SK-N-SH (cell line): ENCODE measurements around the gene DOCK3.

ENCODE experiments used
- EP300 ChIP-seq, 2 experiments: IDR thresholded peaks; 2 replicates each; pipeline versions ENCODE4 v1.4.0 to v1.6.1; 2012; ENCODE audit warnings: borderline replicate concordance in 1 of 2, low read depth in 1 of 2, low read length in 1 of 2
- EZH2phosphoT487 ChIP-seq: fragments of 200-600 bp; sonication (generic); IDR thresholded peaks from 2 replicates; pipeline ENCODE4 v1.6.1; 2017; ENCODE audit warnings: low read depth, mixed run types, mild to moderate bottlenecking, antibody characterized with exemption, moderate library complexity, borderline replicate concordance
- FOSL2 ChIP-seq: IDR thresholded peaks from 2 replicates; pipeline ENCODE4 v1.4.0; 2012; ENCODE audit warnings: low read depth, mild to moderate bottlenecking, moderate library complexity, borderline replicate concordance
- MAX ChIP-seq: IDR thresholded peaks from 2 replicates; pipeline ENCODE4 v1.4.0; 2012; ENCODE audit warnings: low read depth
- NRF1 ChIP-seq: IDR thresholded peaks from 2 replicates; pipeline ENCODE4 v1.6.1; 2012; ENCODE audit warnings: low read depth, mild to moderate bottlenecking, low read length
- POLR2AphosphoS5 ChIP-seq: IDR thresholded peaks from 2 replicates; pipeline ENCODE4 v1.6.1; 2012; ENCODE audit warnings: low read depth, low read length
- RXRA ChIP-seq: IDR thresholded peaks from 2 replicates; pipeline ENCODE4 v1.4.0; 2012; ENCODE audit warnings: low read depth, mild to moderate bottlenecking, borderline replicate concordance
- SMC3 ChIP-seq: IDR thresholded peaks from 2 replicates; pipeline ENCODE4 v1.6.1; 2012; ENCODE audit warnings: low read depth, low read length, improper control_type of control experiment
- USF1 ChIP-seq: IDR thresholded peaks from 2 replicates; pipeline ENCODE4 v1.4.0; 2012; ENCODE audit warnings: low read depth, borderline replicate concordance
- TF ChIP-seq, protein P1 (sequence below): fragments of 200-600 bp; sonication (generic); IDR thresholded peaks from 2 replicates; pipeline ENCODE4 v1.6.1; 2017; ENCODE audit warnings: antibody characterized with exemption, mild to moderate bottlenecking, moderate library complexity

GRCh38 chr3:50635066-50635465, 39.7 kb upstream of the DOCK3 start:
- TF ChIP-seq, protein P1, sequence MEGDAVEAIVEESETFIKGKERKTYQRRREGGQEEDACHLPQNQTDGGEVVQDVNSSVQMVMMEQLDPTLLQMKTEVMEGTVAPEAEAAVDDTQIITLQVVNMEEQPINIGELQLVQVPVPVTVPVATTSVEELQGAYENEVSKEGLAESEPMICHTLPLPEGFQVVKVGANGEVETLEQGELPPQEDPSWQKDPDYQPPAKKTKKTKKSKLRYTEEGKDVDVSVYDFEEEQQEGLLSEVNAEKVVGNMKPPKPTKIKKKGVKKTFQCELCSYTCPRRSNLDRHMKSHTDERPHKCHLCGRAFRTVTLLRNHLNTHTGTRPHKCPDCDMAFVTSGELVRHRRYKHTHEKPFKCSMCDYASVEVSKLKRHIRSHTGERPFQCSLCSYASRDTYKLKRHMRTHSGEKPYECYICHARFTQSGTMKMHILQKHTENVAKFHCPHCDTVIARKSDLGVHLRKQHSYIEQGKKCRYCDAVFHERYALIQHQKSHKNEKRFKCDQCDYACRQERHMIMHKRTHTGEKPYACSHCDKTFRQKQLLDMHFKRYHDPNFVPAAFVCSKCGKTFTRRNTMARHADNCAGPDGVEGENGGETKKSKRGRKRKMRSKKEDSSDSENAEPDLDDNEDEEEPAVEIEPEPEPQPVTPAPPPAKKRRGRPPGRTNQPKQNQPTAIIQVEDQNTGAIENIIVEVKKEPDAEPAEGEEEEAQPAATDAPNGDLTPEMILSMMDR, result no peak
- TF ChIP-seq EP300 (IDR thresholded peaks at IDR 0.05; ENCODE audit: borderline replicate concordance in 1 of 2, low read depth in 1 of 2, low read length in 1 of 2), result no peak
- TF ChIP-seq POLR2AphosphoS5, result no peak
- TF ChIP-seq FOSL2, result no peak
- TF ChIP-seq USF1, result no peak
- no peak for TF ChIP-seq SMC3
- TF ChIP-seq EZH2phosphoT487, result no peak
- no peak for TF ChIP-seq MAX
- TF ChIP-seq RXRA, result no peak
- TF ChIP-seq NRF1, result no peak
